Neural cell (in vitro differentiated cells): Measurements from ENCODE around the gene PLD1. TPM values are rescaled to one million over a fixed set of nuclear protein-coding genes. Genes with fewer than 3 reads are reported as not detected.

Experiments
- H2AFZ ChIP-seq: fragments of 200-600, 300-800 bp; sonication (generic), shearing (Covaris generic); 2 replicates; pipeline ENCODE4 v1.6.0; 2014; ENCODE audit warnings: low read depth, mild to moderate bottlenecking, antibody characterized with exemption, low read length, moderate library complexity
- H3F3A ChIP-seq: fragments of 200-600 bp; shearing (Covaris generic); 2 replicates; pipeline ENCODE4 v1.6.1; 2016; ENCODE audit warnings: mild to moderate bottlenecking, moderate library complexity, mixed read lengths, antibody characterized with exemption, low read length; ENCODE audit not compliant: insufficient read depth, poor library complexity, severe bottlenecking
- H3K27ac ChIP-seq: fragments of 200-600, 300-800 bp; sonication (generic), shearing (Covaris generic); 2 replicates; pipeline ENCODE4 v1.5.1; 2014; ENCODE audit warnings: mild to moderate bottlenecking, low read length, moderate library complexity
- H3K27me3 ChIP-seq: fragments of 300-800, 200-600 bp; sonication (generic), shearing (Covaris generic); 2 replicates; pipeline ENCODE4 v1.6.0; 2014; ENCODE audit warnings: mild to moderate bottlenecking, low read depth, low read length, moderate library complexity; ENCODE audit not compliant: insufficient read depth
- H3K36me3 ChIP-seq: fragments of 300-800, 200-600 bp; sonication (generic), shearing (Covaris generic); 2 replicates; pipeline ENCODE4 v1.5.1; 2014; ENCODE audit warnings: mild to moderate bottlenecking, antibody characterized with exemption, low read length, moderate library complexity; ENCODE audit not compliant: insufficient read depth
- H3K4me2 ChIP-seq: fragments of 300-800, 200-600 bp; sonication (generic), shearing (Covaris generic); 2 replicates; pipeline ENCODE4 v1.6.0; 2014; ENCODE audit warnings: mild to moderate bottlenecking, low read length
- H3K4me3 ChIP-seq: fragments of 300-800, 200-600 bp; sonication (generic), shearing (Covaris generic); 2 replicates; pipeline ENCODE4 v1.5.1; 2014; ENCODE audit warnings: mild to moderate bottlenecking, low read length, moderate library complexity
- H3K79me2 ChIP-seq: fragments of 200-600 bp; shearing (Covaris generic); replicated peaks from 2 replicates; pipeline ENCODE4 v1.6.0; 2014; ENCODE audit warnings: mild to moderate bottlenecking, low read length, moderate library complexity; ENCODE audit not compliant: insufficient read depth
- H3K9ac ChIP-seq: fragments of 300-800, 200-600 bp; sonication (generic), shearing (Covaris generic); 2 replicates; pipeline ENCODE4 v1.6.1; 2016; ENCODE audit warnings: mild to moderate bottlenecking, low read length, mixed read lengths
- H3K9me2 ChIP-seq: fragments of 200-600 bp; shearing (Covaris generic); 2 replicates; pipeline ENCODE4 v1.6.1; 2016; ENCODE audit warnings: mild to moderate bottlenecking, low read length, mixed read lengths; ENCODE audit not compliant: insufficient read depth
- H3K9me3 ChIP-seq: fragments of 200-600, 300-800 bp; sonication (generic), shearing (Covaris generic); 2 replicates; pipeline ENCODE4 v1.6.1; 2016; ENCODE audit warnings: mild to moderate bottlenecking, mixed run types, low read length, moderate library complexity, mixed read lengths
- H4K20me1 ChIP-seq: fragments of 200-600 bp; shearing (Covaris generic); 2 replicates; pipeline ENCODE4 v1.6.1; 2016; ENCODE audit warnings: mild to moderate bottlenecking, mixed run types; ENCODE audit not compliant: insufficient read depth
- CTCF ChIP-seq: fragments of 450-650 bp; IDR thresholded peaks from 2 replicates; pipeline ENCODE4 v1.5.1; 2014; ENCODE audit warnings: antibody characterized with exemption, mild to moderate bottlenecking, moderate library complexity; ENCODE audit not compliant: poor library complexity, severe bottlenecking
- EP300 ChIP-seq: fragments of 450-650 bp; conservative IDR thresholded peaks from 2 replicates; pipeline ENCODE4 v1.6.1; 2014; ENCODE audit warnings: antibody characterized with exemption, mild to moderate bottlenecking, moderate library complexity; ENCODE audit not compliant: poor library complexity, severe bottlenecking
- EZH2 ChIP-seq: fragments of 200-600, 300-800 bp; shearing (Covaris generic), sonication (generic); IDR thresholded peaks from 2 replicates; pipeline ENCODE4 v1.6.1; 2014; ENCODE audit warnings: antibody characterized with exemption, low read length, borderline replicate concordance, mild to moderate bottlenecking; ENCODE audit not compliant: insufficient read depth, poor library complexity, severe bottlenecking
- MXI1 ChIP-seq: fragments of 450-650 bp; conservative IDR thresholded peaks from 2 replicates; pipeline ENCODE4 v1.6.1; 2014; ENCODE audit warnings: antibody characterized with exemption, mild to moderate bottlenecking; ENCODE audit not compliant: poor library complexity, severe bottlenecking
- POLR2AphosphoS5 ChIP-seq: IDR thresholded peaks from 2 replicates; pipeline ENCODE4 v1.6.1; 2012
- RAD21 ChIP-seq: fragments of 450-650 bp; conservative IDR thresholded peaks from 2 replicates; pipeline ENCODE4 v1.6.1; 2014; ENCODE audit warnings: antibody characterized with exemption, mild to moderate bottlenecking, moderate library complexity
- REST ChIP-seq: IDR thresholded peaks from 2 replicates; pipeline ENCODE4 v1.6.1; 2012; ENCODE audit warnings: borderline replicate concordance
- SMC3 ChIP-seq: fragments of 450-650 bp; conservative IDR thresholded peaks from 2 replicates; pipeline ENCODE4 v1.6.1; 2014; ENCODE audit warnings: antibody characterized with exemption, mild to moderate bottlenecking, moderate library complexity; ENCODE audit not compliant: poor library complexity
- TAF1 ChIP-seq: IDR thresholded peaks from 2 replicates; pipeline ENCODE4 v1.6.1; 2012; ENCODE audit warnings: low read depth
- polyA plus RNA-seq: library from polyadenylated mRNA; depleted of rRNA; stranded (reverse); fragments of >200 nt; gene quantifications from 2 replicates; pipeline ENCODE4 v1.2.3, GENCODE V29; 2014

PLD1 gene
- polyA plus RNA-seq, 1 donor from 2014 or later, result 0.06 TPM

GRCh38 chr3:171804618-171805389 lies 5.5 kb downstream of the PLD1 start:
- H3K9me2 ChIP-seq, result no peaks in the 10 kb centered on the region
- H3K4me2 ChIP-seq, result no peak overlapping the region
- no peaks in the 10 kb centered on the region for H4K20me1 ChIP-seq
- peaks cover 9% of the 10 kb centered on the region for H3K27me3 ChIP-seq
- no peak overlapping the region for H3K9ac ChIP-seq
- no peak for TF ChIP-seq CTCF
- TF ChIP-seq MXI1, result no peak
- TF ChIP-seq REST, result no peak
- no peak for TF ChIP-seq SMC3
- no peak for TF ChIP-seq RAD21
- no peak for TF ChIP-seq EP300
- no peak for TF ChIP-seq POLR2AphosphoS5
- TF ChIP-seq TAF1, result no peak
- no peak for TF ChIP-seq EZH2
- H3K79me2 ChIP-seq, result no peaks in the 10 kb centered on the region
- no peak overlapping the region for H3K27ac ChIP-seq
- no peak overlapping the region for H3K4me3 ChIP-seq
- H2AFZ ChIP-seq, result no peak overlapping the region
- H3K9me3 ChIP-seq, result no peaks in the 10 kb centered on the region
- H3K36me3 ChIP-seq, result no peaks in the 10 kb centered on the region
- no peaks in the 10 kb centered on the region for H3F3A ChIP-seq

GRCh38 chr3:171803044-171803443 lies 7.2 kb downstream of the PLD1 start:
- H3K27ac ChIP-seq, result no peak overlapping the region
- H3K9ac ChIP-seq, result no peak overlapping the region
- H3K9me2 ChIP-seq, result no peaks in the 10 kb centered on the region
- H3K36me3 ChIP-seq, result no peaks in the 10 kb centered on the region
- H3K4me3 ChIP-seq, result no peak overlapping the region
- H3K79me2 ChIP-seq, result no peaks in the 10 kb centered on the region
- no peaks in the 10 kb centered on the region for H3F3A ChIP-seq
- H4K20me1 ChIP-seq, result no peaks in the 10 kb centered on the region
- no peak overlapping the region for H3K4me2 ChIP-seq
- H3K9me3 ChIP-seq, result no peaks in the 10 kb centered on the region
- H2AFZ ChIP-seq, result no peak overlapping the region
- TF ChIP-seq REST (no peak), MXI1 (no peak), EP300 (no peak), TAF1 (no peak), SMC3 (no peak)
- no peaks in the 10 kb centered on the region for H3K27me3 ChIP-seq
